ENCODE data around the gene ENDOV.

ENDOV gene

GRCh38 chr17:80413771-80414507, 1.0 kb upstream of the ENDOV start:
- in situ Hi-C loops (cut with HindIII; ENCODE audit: low sequenced_read_pairs), result no loop called here

GRCh38 chr17:80414508-80414802, 512 bp upstream of the ENDOV start:
- in situ Hi-C loops (cut with HindIII; ENCODE audit: low sequenced_read_pairs), result no loop called here

- in situ Hi-C loops (cut with HindIII; ENCODE audit: low sequenced_read_pairs), result no loop called here
Observed at GRCh38 chr17:80415626-80416137, 715 bp downstream of the ENDOV start.

- in situ Hi-C loops (cut with HindIII; ENCODE audit: low sequenced_read_pairs), result no loop called here
Observed at GRCh38 chr17:80416260-80416939, 1.4 kb downstream of the ENDOV start.

- in situ Hi-C loops (cut with HindIII; ENCODE audit: low sequenced_read_pairs), result no loop called here
Observed at GRCh38 chr17:80416940-80417293, 1.9 kb downstream of the ENDOV start.

GRCh38 chr17:80418589-80418988, 3.6 kb downstream of the ENDOV start:
- in situ Hi-C loops (cut with HindIII; ENCODE audit: low sequenced_read_pairs), result no loop called here

- in situ Hi-C loops (cut with HindIII; ENCODE audit: low sequenced_read_pairs), result no loop called here
Observed at GRCh38 chr17:80419255-80419654, 4.3 kb downstream of the ENDOV start.

GRCh38 chr17:80421381-80422090, 6.6 kb downstream of the ENDOV start:
- in situ Hi-C loops (cut with HindIII; ENCODE audit: low sequenced_read_pairs), result no loop called here

GRCh38 chr17:80422276-80422675, 7.3 kb downstream of the ENDOV start:
- in situ Hi-C loops (cut with HindIII; ENCODE audit: low sequenced_read_pairs), result no loop called here

- in situ Hi-C loops (cut with HindIII; ENCODE audit: low sequenced_read_pairs), result no loop called here
Observed at GRCh38 chr17:80422981-80423380, 8.0 kb downstream of the ENDOV start.

- in situ Hi-C loops (cut with HindIII; ENCODE audit: low sequenced_read_pairs), result no loop called here
Observed at GRCh38 chr17:80423536-80424225, 8.7 kb downstream of the ENDOV start.

GRCh38 chr17:80424261-80424660, 9.3 kb downstream of the ENDOV start:
- in situ Hi-C loops (cut with HindIII; ENCODE audit: low sequenced_read_pairs), result no loop called here

GRCh38 chr17:80424878-80425765, 10.2 kb downstream of the ENDOV start:
- in situ Hi-C loops (cut with HindIII; ENCODE audit: low sequenced_read_pairs), result no loop called here

- in situ Hi-C loops (cut with HindIII; ENCODE audit: low sequenced_read_pairs), result no loop called here
Observed at GRCh38 chr17:80425835-80426426, 11.0 kb downstream of the ENDOV start.

GRCh38 chr17:80426671-80427326, 11.8 kb downstream of the ENDOV start:
- in situ Hi-C loops (cut with HindIII; ENCODE audit: low sequenced_read_pairs), result no loop called here

- in situ Hi-C loops (cut with HindIII; ENCODE audit: low sequenced_read_pairs), result no loop called here
Observed at GRCh38 chr17:80427366-80428282, 12.7 kb downstream of the ENDOV start.

- in situ Hi-C loops (cut with HindIII; ENCODE audit: low sequenced_read_pairs), result no loop called here
Observed at GRCh38 chr17:80428363-80428762, 13.4 kb downstream of the ENDOV start.

GRCh38 chr17:80428796-80429195, 13.8 kb downstream of the ENDOV start:
- in situ Hi-C loops (cut with HindIII; ENCODE audit: low sequenced_read_pairs), result no loop called here

Data from DLD1 (cell line).